NOMO-1 treated with dmso at 0.1 percent for 144 hours (cell line): ENCODE measurements around the gene BMS1.
"Not testable (repeated sequence)": the region's sequence is repeated elsewhere in the genome, so short reads cannot be mapped to it uniquely, and the experiment has no call there.

Source experiments
- DNase-seq: peaks from one replicate; lab custom pipeline; 2025; ENCODE audit not compliant: unreplicated experiment; lab: John Stamatoyannopoulos, UW

BMS1 gene

GRCh38 chr10:42782446-42783180, at the start of gene BMS1:
Gene BMS1, plus strand, starts transcription at chr10:42782795. Its CDS starts 1,600 bp downstream, at chr10:42784395.
- DNase-seq: peak; percentile 84

GRCh38 chr10:42734536-42734935, 48.1 kb upstream of the BMS1 start:
- DNase-seq: no peak

- no peak for DNase-seq
Observed at GRCh38 chr10:42738679-42739078, 43.9 kb upstream of the BMS1 start.

GRCh38 chr10:42741536-42741935, 41.1 kb upstream of the BMS1 start:
- DNase-seq: not testable (repeated sequence)

- DNase-seq: no peak
Observed at GRCh38 chr10:42743697-42744096, 38.9 kb upstream of the BMS1 start.

GRCh38 chr10:42744134-42744701, 38.4 kb upstream of the BMS1 start:
- no peak for DNase-seq

GRCh38 chr10:42753126-42753506, 29.5 kb upstream of the BMS1 start:
- DNase-seq: no peak

GRCh38 chr10:42753507-42754154, 29.0 kb upstream of the BMS1 start:
- no peak for DNase-seq

- DNase-seq: no peak
Observed at GRCh38 chr10:42754155-42755027, 28.2 kb upstream of the BMS1 start.

GRCh38 chr10:42755028-42755451, 27.6 kb upstream of the BMS1 start:
- DNase-seq: no peak

- DNase-seq: no peak
Observed at GRCh38 chr10:42755556-42756093, 27.0 kb upstream of the BMS1 start.

GRCh38 chr10:42767906-42768305, 14.7 kb upstream of the BMS1 start:
- DNase-seq: no peak

GRCh38 chr10:42768581-42769152, 13.9 kb upstream of the BMS1 start:
- DNase-seq: no peak

- no peak for DNase-seq
Observed at GRCh38 chr10:42769173-42769572, 13.4 kb upstream of the BMS1 start.

GRCh38 chr10:42769673-42770072, 12.9 kb upstream of the BMS1 start:
- DNase-seq: no peak

- DNase-seq: no peak
Observed at GRCh38 chr10:42776681-42777080, 5.9 kb upstream of the BMS1 start.

- no peak for DNase-seq
Observed at GRCh38 chr10:42780456-42780855, 2.1 kb upstream of the BMS1 start.

GRCh38 chr10:42781893-42782445, 626 bp upstream of the BMS1 start:
- DNase-seq: no peak

GRCh38 chr10:42783181-42783549, 570 bp downstream of the BMS1 start:
- no peak for DNase-seq

- DNase-seq: no peak
Observed at GRCh38 chr10:42785759-42786158, 3.2 kb downstream of the BMS1 start.
